Progenitor cell of endocrine pancreas (in vitro differentiated cells): Measurements from ENCODE around the gene LCN6. TPM values are rescaled to one million over a fixed set of nuclear protein-coding genes. Genes with fewer than 3 reads are reported as not detected.

Experiments used
- DNase-seq: peaks from one replicate; pipeline ENCODE4 v3.0.0; 2021; ENCODE audit warnings: low spot score; ENCODE audit not compliant: unreplicated experiment
- H3K27ac Mint-ChIP-seq: 2 replicates; pipeline ENCODE4 v1.8.0; 2021; ENCODE audit warnings: mild to moderate bottlenecking, moderate library complexity, mixed read lengths
- H3K27me3 Mint-ChIP-seq: 2 replicates; pipeline ENCODE4 v1.8.0; 2021; ENCODE audit warnings: mixed read lengths
- H3K36me3 Mint-ChIP-seq: 2 replicates; pipeline ENCODE4 v1.8.0; 2022; ENCODE audit warnings: mixed read lengths; ENCODE audit not compliant: insufficient read depth
- H3K4me1 Mint-ChIP-seq: 2 replicates; pipeline ENCODE4 v1.8.0; 2021; ENCODE audit warnings: low read depth, mixed read lengths
- H3K4me3 Mint-ChIP-seq: 2 replicates; pipeline ENCODE4 v1.8.0; 2021; ENCODE audit warnings: low read depth, mild to moderate bottlenecking, moderate library complexity, mixed read lengths
- H3K9me3 Mint-ChIP-seq: 2 replicates; pipeline ENCODE4 v1.8.0; 2021; ENCODE audit warnings: low read depth, mixed read lengths
- total RNA-seq: library from RNA; stranded (reverse); gene quantifications from 2 replicates; pipeline ENCODE4 v1.2.1, GENCODE V29; 2021
- TF ChIP-seq, protein P1 (sequence below): fragments of 200-600 bp; sonication (generic); IDR thresholded peaks from one replicate; pipeline ENCODE4 v1.5.0; 2021; ENCODE audit warnings: antibody characterized with exemption, mild to moderate bottlenecking; ENCODE audit not compliant: unreplicated experiment

Gene LCN6
- total RNA-seq, 1 donor from 2014 or later, result not detected

- Mint-ChIP-seq H3K27me3 (peaks cover 24% of the 10 kb centered on the region), H3K4me3 (no peak overlapping the region), H3K9me3 (no peaks in the 10 kb centered on the region), H3K36me3 (no peaks in the 10 kb centered on the region), H3K4me1 (peaks cover 1% of the 10 kb centered on the region), H3K27ac (no peak overlapping the region)
- no peak for DNase-seq
- TF ChIP-seq, protein P1, sequence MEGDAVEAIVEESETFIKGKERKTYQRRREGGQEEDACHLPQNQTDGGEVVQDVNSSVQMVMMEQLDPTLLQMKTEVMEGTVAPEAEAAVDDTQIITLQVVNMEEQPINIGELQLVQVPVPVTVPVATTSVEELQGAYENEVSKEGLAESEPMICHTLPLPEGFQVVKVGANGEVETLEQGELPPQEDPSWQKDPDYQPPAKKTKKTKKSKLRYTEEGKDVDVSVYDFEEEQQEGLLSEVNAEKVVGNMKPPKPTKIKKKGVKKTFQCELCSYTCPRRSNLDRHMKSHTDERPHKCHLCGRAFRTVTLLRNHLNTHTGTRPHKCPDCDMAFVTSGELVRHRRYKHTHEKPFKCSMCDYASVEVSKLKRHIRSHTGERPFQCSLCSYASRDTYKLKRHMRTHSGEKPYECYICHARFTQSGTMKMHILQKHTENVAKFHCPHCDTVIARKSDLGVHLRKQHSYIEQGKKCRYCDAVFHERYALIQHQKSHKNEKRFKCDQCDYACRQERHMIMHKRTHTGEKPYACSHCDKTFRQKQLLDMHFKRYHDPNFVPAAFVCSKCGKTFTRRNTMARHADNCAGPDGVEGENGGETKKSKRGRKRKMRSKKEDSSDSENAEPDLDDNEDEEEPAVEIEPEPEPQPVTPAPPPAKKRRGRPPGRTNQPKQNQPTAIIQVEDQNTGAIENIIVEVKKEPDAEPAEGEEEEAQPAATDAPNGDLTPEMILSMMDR, result no peak
These were observed 13.4 kb downstream of the LCN6 start for GRCh38 chr9:136734837-136735496.

DNA sequence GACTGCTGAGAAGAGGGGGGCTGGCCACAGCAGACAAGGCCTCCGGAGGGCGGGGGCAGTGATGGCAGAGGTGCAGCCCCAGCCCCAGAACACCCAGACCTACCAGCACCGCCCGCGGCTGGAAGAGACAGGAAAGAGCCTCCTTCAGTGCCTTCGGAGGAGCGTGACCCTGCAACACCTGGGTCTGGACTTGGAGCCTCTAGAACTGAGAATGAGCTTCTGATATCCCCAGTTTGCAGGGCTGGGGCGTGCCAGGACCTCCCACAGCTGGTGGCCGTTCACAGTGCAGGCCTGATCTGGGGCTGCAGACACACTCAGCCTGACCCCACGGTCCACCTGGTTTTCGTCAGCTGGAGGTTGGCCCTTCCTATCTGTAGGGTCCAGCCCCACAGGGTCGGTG is 14.7 kb downstream of the LCN6 start:
- TF ChIP-seq, protein P1, result no peak
- Mint-ChIP-seq H3K27ac (peak overlapping the region; percentile 37), H3K27me3 (peaks cover 21% of the 10 kb centered on the region), H3K4me3 (no peak overlapping the region), H3K9me3 (no peaks in the 10 kb centered on the region), H3K4me1 (peaks cover 1% of the 10 kb centered on the region), H3K36me3 (no peaks in the 10 kb centered on the region)
- DNase-seq, result no peak

- peaks cover 17% of the 10 kb centered on the region for H3K27me3 Mint-ChIP-seq
- H3K27ac Mint-ChIP-seq, result peak overlapping the region; percentile 2
- TF ChIP-seq, protein P1, result no peak
- H3K36me3 Mint-ChIP-seq, result no peaks in the 10 kb centered on the region
- H3K4me3 Mint-ChIP-seq, result no peak overlapping the region
- H3K4me1 Mint-ChIP-seq, result peaks cover 1% of the 10 kb centered on the region
- H3K9me3 Mint-ChIP-seq, result no peaks in the 10 kb centered on the region
- no peak for DNase-seq
These were observed 15.7 kb downstream of the LCN6 start for GRCh38 chr9:136732444-136733178.

GRCh38 chr9:136729926-136730325 is 18.4 kb downstream of the LCN6 start:
- Mint-ChIP-seq H3K27me3 (peaks cover 17% of the 10 kb centered on the region), H3K4me1 (peaks cover 19% of the 10 kb centered on the region), H3K27ac (no peak overlapping the region), H3K36me3 (peaks cover 4% of the 10 kb centered on the region), H3K9me3 (no peaks in the 10 kb centered on the region), H3K4me3 (peak overlapping the region; percentile 53)
- TF ChIP-seq, protein P1, result no peak
- no peak for DNase-seq

DNA sequence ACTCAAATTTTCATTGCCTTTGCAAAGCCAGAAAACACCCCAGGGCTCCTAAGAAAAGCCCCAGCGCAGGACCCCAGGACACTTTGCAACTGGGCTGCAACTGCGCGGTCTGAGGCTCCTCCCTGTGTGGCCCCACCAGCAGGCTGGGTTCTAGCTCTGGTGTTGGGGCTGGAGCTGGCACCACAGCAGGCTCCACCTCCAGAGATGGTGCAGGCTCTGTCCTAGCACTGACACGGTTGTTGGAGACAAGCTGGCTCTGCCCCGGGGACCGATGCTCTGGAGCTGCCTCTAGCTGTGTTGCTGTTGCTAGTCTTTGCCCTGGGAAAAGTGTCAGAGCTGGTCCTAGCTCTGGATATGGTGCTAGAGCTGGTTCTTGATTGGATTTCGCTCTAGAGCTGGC is 19.2 kb downstream of the LCN6 start:
- H3K9me3 Mint-ChIP-seq, result no peaks in the 10 kb centered on the region
- no peak for DNase-seq
- TF ChIP-seq, protein P1, result no peak
- H3K4me3 Mint-ChIP-seq, result peak overlapping the region; percentile 53
- H3K4me1 Mint-ChIP-seq, result peaks cover 21% of the 10 kb centered on the region
- peaks cover 6% of the 10 kb centered on the region for H3K36me3 Mint-ChIP-seq
- peaks cover 17% of the 10 kb centered on the region for H3K27me3 Mint-ChIP-seq
- no peak overlapping the region for H3K27ac Mint-ChIP-seq
